Activated CD8-positive, alpha-beta memory T cell treated with anti-CD3 and anti-CD28 coated beads, Interleukin-2, amount 10 ng/mL, durations not matched to agents 7 days and 5 days (primary cell): Measurements from ENCODE around the gene IL17RE. TPM values are rescaled to one million over a fixed set of nuclear protein-coding genes. Genes with fewer than 3 reads are reported as not detected.
"Not testable (repeated sequence)": the region's sequence is repeated elsewhere in the genome, so short reads cannot be mapped to it uniquely, and the experiment has no call there.

Experiments used
- ATAC-seq: fragments of 150-1000 bp; cut with Tn5 transposase; one replicate; pipeline ENCODE4 v1.10.0; 2021; ENCODE audit warnings: moderate library complexity
- CTCF ChIA-PET: fragments of 350-600 bp; sonication (Branson Sonifier 250); formaldehyde crosslinking; loops from one replicate; lab custom pipeline; 2021; ENCODE audit warnings: antibody characterized with exemption; lab: Charles Lee
- DNase-seq: peaks from one replicate; pipeline ENCODE4 v3.0.0-alpha.2; 2020
- H3K27ac Mint-ChIP-seq: one replicate; pipeline ENCODE4 v1.8.0; 2021; ENCODE audit warnings: mild to moderate bottlenecking, mixed read lengths
- H3K27me3 Mint-ChIP-seq: one replicate; pipeline ENCODE4 v1.8.0; 2021; ENCODE audit warnings: mixed read lengths
- H3K36me3 Mint-ChIP-seq: one replicate; pipeline ENCODE4 v1.8.0; 2021; ENCODE audit warnings: mild to moderate bottlenecking, mixed read lengths
- H3K4me1 Mint-ChIP-seq: one replicate; pipeline ENCODE4 v1.8.0; 2021; ENCODE audit warnings: mixed read lengths
- H3K4me3 Mint-ChIP-seq: one replicate; pipeline ENCODE4 v1.8.0; 2021; ENCODE audit warnings: mild to moderate bottlenecking, moderate library complexity, mixed read lengths
- H3K9me3 Mint-ChIP-seq: one replicate; pipeline ENCODE4 v1.8.0; 2022; ENCODE audit warnings: low read depth, mixed read lengths
- total RNA-seq, 2 experiments: library from RNA; stranded (reverse); gene quantifications; one replicate each; pipeline ENCODE4 v1.2.3, GENCODE V29; 2021

The IL17RE gene
- total RNA-seq, 2 experiments from 2014 or later = 0.68 to 1.9 TPM

DNA sequence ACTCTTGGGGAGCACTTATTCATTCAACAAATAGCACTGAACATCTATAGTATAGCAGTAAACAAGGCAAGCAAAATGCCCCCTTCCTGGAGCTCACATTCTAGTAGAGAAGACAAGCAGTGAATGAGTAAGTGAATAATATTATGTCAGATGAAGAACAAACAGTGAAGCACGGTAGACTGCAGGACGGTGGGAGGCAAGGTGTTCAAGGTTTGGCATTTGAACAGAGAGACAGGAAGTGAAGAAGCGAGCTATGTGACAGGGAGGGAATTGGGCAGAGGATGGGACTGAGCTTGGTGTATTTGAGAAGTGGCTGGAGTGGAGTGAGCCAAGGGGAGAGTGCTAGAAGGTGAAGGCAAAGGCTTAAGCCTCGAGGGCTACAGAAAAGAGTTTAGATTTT lies 32.3 kb downstream of the IL17RE start:
- Mint-ChIP-seq H3K4me1 (peaks cover 32% of the 10 kb centered on the region), H3K27ac (peak overlapping the region; percentile 93), H3K27me3 (no peaks in the 10 kb centered on the region), H3K9me3 (no peaks in the 10 kb centered on the region), H3K4me3 (peak overlapping the region; percentile 84), H3K36me3 (peaks cover 7% of the 10 kb centered on the region)
- DNase-seq (no peak), ATAC-seq (no peak)
- CTCF ChIA-PET = interaction anchor here (1.0 to 5.2 kb wide), 5 partner anchors 12 to 93 kb away, joined by 3 to 38 read pairs (median 5); partner anchors contain the start of genes PRRT3 and RPUSD3

DNA sequence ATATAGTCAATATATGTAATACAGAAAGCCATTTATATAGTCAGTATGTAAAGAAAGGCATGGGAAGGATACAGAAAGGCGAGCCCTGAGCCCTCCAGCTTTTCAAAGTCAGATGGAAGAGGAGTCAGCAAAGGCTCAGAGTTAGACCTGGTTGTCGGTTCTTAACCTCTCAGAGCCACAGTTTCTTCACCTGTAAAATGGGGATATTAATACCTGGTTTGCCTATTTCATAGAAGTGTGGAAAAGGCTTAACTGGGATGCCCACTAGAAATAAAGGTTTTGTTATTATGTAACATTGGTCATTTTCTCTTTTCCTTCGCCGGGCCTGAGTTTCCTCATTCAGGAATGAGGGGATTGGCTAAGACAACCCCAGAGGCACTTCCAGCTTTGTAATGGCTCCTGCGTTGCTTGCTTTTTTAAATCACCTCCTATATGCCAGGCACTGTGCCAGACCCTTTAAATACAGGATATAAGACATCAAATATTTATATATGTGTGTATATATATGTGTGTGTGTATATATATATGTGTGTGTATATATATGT lies 33.4 kb downstream of the IL17RE start:
- Mint-ChIP-seq H3K36me3 (peaks cover 7% of the 10 kb centered on the region), H3K9me3 (no peaks in the 10 kb centered on the region), H3K27ac (no peak overlapping the region), H3K4me1 (peaks cover 32% of the 10 kb centered on the region), H3K27me3 (no peaks in the 10 kb centered on the region), H3K4me3 (no peak overlapping the region)
- ATAC-seq (no peak), DNase-seq (no peak)
- CTCF ChIA-PET = interaction anchor here (1.0 to 3.7 kb wide), 2 partner anchors 11 to 23 kb away, joined by 3 to 38 read pairs; no protein-coding TSS in a partner anchor

DNA sequence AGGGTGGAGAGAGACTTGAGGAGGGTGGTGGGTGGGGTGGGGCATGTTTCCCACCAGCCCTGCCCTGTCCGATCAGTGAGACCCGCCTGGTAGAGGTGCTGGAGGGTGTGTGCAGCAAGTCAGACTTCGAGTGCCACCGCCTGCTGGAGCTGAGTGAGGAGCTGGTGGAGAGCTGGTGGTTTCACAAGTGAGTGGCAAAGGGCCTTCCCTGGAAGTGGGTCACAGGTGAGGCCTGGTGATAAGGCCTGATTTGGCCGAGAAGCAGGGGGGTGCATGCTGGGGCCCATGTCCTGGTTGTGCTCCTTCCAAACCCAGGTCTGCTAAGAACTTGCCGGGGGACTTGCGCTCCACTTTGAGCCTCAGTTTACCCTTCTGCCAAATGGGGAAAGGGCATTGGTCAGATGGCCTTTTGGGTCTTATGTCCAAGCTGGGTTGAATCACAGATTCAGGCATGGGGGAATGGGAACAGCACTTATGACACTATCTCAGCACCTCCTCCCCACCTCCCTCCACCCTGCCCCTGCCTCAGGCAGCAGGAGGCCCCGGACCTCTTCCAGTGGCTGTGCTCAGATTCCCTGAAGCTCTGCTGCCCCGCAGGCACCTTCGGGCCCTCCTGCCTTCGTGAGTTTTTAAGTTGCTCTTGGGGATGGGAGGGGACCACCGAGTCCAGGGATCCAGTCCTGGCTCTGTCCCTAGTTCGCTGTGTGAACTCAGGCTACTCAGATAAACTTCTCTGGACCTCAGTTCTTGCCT lies 35.0 kb downstream of the IL17RE start:
- Mint-ChIP-seq H3K4me1 (peaks cover 24% of the 10 kb centered on the region), H3K27ac (no peak overlapping the region), H3K4me3 (no peak overlapping the region), H3K27me3 (no peaks in the 10 kb centered on the region), H3K9me3 (no peaks in the 10 kb centered on the region), H3K36me3 (peaks cover 12% of the 10 kb centered on the region)
- DNase-seq (no peak), ATAC-seq (no peak)
- CTCF ChIA-PET = interaction anchor here (0.6 kb wide), 1 partner anchor 107 kb away, joined by 3 read pairs; no protein-coding TSS in a partner anchor

DNA sequence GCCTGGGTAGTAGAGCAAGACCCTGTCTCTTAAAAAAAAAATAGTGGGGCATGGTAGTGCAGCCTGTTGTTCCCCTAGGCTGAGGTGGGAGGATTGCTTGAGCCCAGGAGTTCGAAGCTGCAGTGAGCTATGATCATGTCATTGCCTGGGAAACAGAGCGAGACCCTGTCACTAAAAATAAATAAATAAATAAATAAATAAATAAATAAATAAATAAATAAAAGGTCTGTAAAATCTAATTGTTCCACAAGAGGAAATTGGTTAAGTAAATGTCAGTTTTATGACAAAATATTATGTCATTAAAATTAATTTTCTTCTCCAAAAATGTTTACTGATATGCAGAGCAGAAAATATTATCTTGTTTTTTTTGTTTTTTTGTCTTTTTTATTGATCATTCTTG lies 36.3 kb downstream of the IL17RE start:
- DNase-seq (no peak), ATAC-seq (no peak)
- H3K27me3 Mint-ChIP-seq = no peaks in the 10 kb centered on the region
- no peak overlapping the region for H3K27ac Mint-ChIP-seq
- H3K4me1 Mint-ChIP-seq = peaks cover 22% of the 10 kb centered on the region
- CTCF ChIA-PET = no interaction called here
- H3K9me3 Mint-ChIP-seq = no peaks in the 10 kb centered on the region
- peaks cover 12% of the 10 kb centered on the region for H3K36me3 Mint-ChIP-seq
- no peak overlapping the region for H3K4me3 Mint-ChIP-seq

DNA sequence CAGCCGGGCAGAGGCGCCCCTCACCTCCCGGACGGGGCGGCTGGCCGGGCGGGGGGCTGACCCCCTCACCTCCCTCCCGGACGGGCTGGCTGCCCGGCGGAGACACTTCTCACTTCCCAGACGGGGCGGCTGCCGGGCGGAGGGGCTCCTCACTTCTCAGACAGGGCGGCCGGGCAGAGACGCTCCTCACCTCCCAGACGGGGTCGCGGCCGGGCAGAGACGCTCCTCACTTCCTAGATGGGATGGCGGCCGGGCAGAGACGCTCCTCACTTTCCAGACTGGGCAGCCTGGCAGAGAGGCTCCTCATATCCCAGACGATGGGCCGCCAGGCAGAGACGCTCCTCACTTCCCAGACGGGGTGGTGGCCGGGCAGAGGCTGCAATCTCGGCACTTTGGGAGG lies 37.3 kb downstream of the IL17RE start:
- H3K27ac Mint-ChIP-seq, H3K9me3 Mint-ChIP-seq, H3K4me3 Mint-ChIP-seq, H3K27me3 Mint-ChIP-seq, DNase-seq, CTCF ChIA-PET, ATAC-seq: not testable (repeated sequence)
- Mint-ChIP-seq H3K36me3 (peaks cover 12% of the 10 kb centered on the region), H3K4me1 (peaks cover 14% of the 10 kb centered on the region)

DNA sequence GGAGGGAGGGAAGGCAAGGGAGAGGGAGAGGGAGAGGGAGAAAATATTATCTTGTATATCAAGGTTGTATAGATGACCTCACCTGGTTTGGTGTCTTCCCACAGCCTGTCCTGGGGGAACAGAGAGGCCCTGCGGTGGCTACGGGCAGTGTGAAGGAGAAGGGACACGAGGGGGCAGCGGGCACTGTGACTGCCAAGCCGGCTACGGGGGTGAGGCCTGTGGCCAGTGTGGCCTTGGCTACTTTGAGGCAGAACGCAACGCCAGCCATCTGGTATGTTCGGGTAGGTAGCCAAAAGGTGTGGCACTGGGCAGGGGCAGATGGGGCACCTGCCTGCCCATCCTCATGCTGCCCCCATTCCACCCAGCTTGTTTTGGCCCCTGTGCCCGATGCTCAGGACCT lies 38.1 kb downstream of the IL17RE start:
- ATAC-seq = no peak
- CTCF ChIA-PET = interaction anchor here (0.7 kb wide), 1 partner anchor 8 kb away, joined by 3 read pairs; no protein-coding TSS in a partner anchor

DNA sequence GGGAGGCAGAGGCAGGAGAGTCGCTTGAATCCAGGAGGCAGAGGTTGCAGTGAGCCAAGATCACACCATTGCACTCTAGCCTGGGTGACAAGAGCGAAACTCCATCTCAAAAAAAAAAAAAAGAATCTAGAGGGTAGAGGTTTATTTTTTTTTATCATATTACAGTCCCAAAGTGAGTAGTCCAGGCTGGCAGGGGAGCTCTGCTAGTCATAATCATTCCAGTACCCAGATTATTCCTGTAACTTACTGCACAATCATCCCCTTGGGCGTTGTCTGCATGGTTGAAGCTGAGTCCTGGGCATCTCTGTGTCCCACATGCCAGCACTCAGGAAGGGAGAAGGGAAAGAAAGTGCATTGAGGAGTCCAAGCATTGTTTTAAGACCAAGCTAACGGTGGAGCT lies 39.5 kb downstream of the IL17RE start:
- no peak for ATAC-seq

More for the DNA sequence above, 38.1 kb downstream of the IL17RE start:
- Mint-ChIP-seq H3K27me3 (no peaks in the 10 kb centered on the region), H3K4me1 (peaks cover 6% of the 10 kb centered on the region), H3K27ac (no peak overlapping the region), H3K4me3 (no peak overlapping the region), H3K36me3 (peaks cover 7% of the 10 kb centered on the region), H3K9me3 (no peaks in the 10 kb centered on the region)
- DNase-seq = no peak

DNA sequence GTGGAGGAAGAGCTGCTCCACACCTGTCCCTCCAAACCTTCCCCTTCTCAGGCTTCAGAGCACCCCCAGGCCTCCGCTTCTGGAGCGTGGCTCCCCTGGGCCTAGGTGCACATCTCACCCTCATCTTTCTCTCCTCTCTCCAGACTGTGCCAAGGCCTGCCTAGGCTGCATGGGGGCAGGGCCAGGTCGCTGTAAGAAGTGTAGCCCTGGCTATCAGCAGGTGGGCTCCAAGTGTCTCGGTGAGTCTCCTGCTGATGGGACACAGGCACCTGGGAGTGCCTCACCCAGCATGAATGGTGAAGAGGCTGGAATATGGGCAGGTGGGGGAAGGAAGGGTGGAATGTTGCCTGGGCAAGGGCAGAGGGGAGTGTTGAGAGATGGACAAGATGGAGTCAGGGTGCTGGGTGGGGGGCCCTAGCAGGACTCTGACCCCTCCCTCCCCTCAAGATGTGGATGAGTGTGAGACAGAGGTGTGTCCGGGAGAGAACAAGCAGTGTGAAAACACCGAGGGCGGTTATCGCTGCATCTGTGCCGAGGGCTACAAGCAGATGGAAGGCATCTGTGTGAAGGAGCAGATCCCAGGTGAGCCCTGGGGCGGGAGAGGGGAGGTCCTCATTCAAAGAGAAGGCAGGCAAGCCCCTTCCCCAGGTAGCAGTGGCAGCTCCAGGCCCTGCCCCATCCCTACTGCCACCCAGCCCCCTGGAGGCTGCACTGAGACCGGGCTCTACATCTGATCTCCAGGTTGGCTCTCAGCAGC lies 40.5 kb downstream of the IL17RE start:
- ATAC-seq = no peak
- CTCF ChIA-PET = interaction anchor here (1.9 kb wide), 2 partner anchors 10 to 11 kb away, joined by 14 to 24 read pairs; partner anchors contain the start of gene CRELD1
- Mint-ChIP-seq H3K27me3 (no peaks in the 10 kb centered on the region), H3K36me3 (peaks cover 5% of the 10 kb centered on the region), H3K27ac (peak overlapping the region; percentile 25), H3K9me3 (no peaks in the 10 kb centered on the region), H3K4me1 (peaks cover 2% of the 10 kb centered on the region), H3K4me3 (no peak overlapping the region)
- DNase-seq = no peak

More for the DNA sequence above, 39.5 kb downstream of the IL17RE start:
- no peak overlapping the region for H3K4me3 Mint-ChIP-seq
- H3K27me3 Mint-ChIP-seq = no peaks in the 10 kb centered on the region
- no peaks in the 10 kb centered on the region for H3K9me3 Mint-ChIP-seq
- CTCF ChIA-PET = interaction anchor here (1.9 kb wide), 1 partner anchor 10 kb away, joined by 24 read pairs; the partner anchor contains the start of gene CRELD1
- DNase-seq = no peak
- peaks cover 7% of the 10 kb centered on the region for H3K36me3 Mint-ChIP-seq
- H3K27ac Mint-ChIP-seq = peak overlapping the region; percentile 18
- peaks cover 3% of the 10 kb centered on the region for H3K4me1 Mint-ChIP-seq

DNA sequence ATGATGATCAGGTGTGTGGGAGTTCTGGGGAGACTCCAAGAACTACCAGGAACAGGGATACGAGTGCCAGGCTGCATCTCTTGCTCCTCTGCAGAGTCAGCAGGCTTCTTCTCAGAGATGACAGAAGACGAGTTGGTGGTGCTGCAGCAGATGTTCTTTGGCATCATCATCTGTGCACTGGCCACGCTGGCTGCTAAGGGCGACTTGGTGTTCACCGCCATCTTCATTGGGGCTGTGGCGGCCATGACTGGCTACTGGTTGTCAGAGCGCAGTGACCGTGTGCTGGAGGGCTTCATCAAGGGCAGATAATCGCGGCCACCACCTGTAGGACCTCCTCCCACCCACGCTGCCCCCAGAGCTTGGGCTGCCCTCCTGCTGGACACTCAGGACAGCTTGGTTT lies 41.6 kb downstream of the IL17RE start:
- CTCF ChIA-PET = interaction anchor here (1.9 kb wide), 1 partner anchor 11 kb away, joined by 14 read pairs; the partner anchor contains the start of gene CRELD1
- Mint-ChIP-seq H3K27ac (no peak overlapping the region), H3K9me3 (no peaks in the 10 kb centered on the region), H3K27me3 (no peaks in the 10 kb centered on the region), H3K4me1 (peaks cover 2% of the 10 kb centered on the region), H3K4me3 (no peak overlapping the region), H3K36me3 (peaks cover 5% of the 10 kb centered on the region)
- ATAC-seq (no peak), DNase-seq (no peak)

DNA sequence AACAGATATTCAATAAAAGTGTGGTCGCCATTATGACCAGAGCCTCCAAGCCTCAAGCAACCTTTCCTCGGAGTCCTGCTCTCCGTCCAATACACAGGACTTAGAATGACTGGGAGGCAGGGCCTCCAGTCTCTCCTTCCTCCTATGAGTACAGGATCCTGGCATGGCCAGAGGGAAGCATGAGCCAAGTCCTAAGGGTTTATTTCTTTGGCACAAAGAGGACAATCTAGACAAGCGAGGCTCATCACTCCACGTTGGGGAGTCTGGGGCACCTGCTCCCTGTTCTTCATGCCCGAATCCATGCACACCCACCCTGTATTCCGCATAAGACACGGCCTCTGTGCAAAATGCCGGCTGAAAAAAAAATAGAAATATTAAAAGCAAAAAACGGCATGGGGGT lies 42.7 kb downstream of the IL17RE start:
- H3K27me3 Mint-ChIP-seq = no peaks in the 10 kb centered on the region
- H3K36me3 Mint-ChIP-seq = peaks cover 5% of the 10 kb centered on the region
- H3K9me3 Mint-ChIP-seq = no peaks in the 10 kb centered on the region
- no peak overlapping the region for H3K4me3 Mint-ChIP-seq
- ATAC-seq (no peak), DNase-seq (no peak)
- no peak overlapping the region for H3K27ac Mint-ChIP-seq
- peaks cover 2% of the 10 kb centered on the region for H3K4me1 Mint-ChIP-seq
- CTCF ChIA-PET = interaction anchor here (1.5 to 2.9 kb wide), 5 partner anchors 11 to 196 kb away, joined by 5 to 38 read pairs (median 8); partner anchors contain the start of genes CRELD1 and OGG1

DNA sequence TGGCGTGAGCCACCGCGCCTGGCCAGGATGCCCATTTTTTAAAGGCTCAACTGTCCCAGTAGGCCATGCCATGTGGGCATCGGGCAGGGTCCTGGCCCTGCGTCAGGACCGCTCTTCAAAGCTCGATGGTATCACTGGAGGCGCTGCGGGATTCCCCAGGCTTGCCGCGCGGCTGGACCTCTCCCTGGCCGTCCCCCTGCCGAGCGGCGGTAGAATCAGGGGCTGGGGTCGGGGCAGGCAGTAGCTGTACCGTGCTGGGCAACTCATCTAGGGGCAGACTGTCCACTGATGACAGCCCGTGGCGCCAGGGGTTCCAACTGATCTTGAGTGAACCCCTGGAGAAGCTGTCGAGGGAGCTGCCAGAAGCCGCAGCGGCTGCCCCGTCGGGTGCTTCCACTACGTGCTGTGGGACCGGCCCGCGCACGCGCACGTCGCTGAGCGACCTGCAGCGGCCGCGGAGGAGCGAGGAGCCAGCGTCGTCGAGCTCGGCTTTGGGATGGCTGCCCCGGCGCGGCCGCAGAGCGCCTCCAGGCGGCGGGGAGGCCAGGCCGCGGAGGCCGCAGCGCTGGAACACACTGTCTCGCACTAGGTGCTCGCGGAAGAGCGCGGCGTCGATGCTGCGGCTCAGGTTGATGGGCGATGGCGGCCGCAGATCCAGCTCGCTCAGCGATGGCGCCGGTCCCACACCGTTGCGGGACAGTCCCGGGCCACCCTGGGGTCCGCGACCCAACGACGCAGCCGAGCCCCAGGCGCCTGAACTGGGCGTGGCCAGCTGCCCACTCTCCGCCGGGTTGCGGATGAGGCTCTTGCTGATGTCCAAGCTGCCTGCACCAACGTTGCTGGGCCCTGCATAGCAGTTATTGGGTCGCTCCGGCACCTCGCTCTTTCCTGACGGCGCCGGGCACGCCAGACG lies 43.7 kb downstream of the IL17RE start:
- peak; percentile 88 for ATAC-seq
- H3K4me1 Mint-ChIP-seq = peaks cover 9% of the 10 kb centered on the region
- H3K27ac Mint-ChIP-seq = peak overlapping the region; percentile 56
- no peaks in the 10 kb centered on the region for H3K27me3 Mint-ChIP-seq
- no peaks in the 10 kb centered on the region for H3K9me3 Mint-ChIP-seq
- peak; percentile 82 for DNase-seq
- CTCF ChIA-PET = interaction anchor here (0.5 to 2.9 kb wide), 16 partner anchors 12 to 374 kb away, joined by 3 to 38 read pairs (median 4); partner anchors contain the start of genes CAMK1, CRELD1, EMC3 and JAGN1
- peaks cover 2% of the 10 kb centered on the region for H3K36me3 Mint-ChIP-seq
- H3K4me3 Mint-ChIP-seq = peak overlapping the region; percentile 70
